NCI-H446 (cell line): ENCODE data around the gene CD276.
A peak's percentile ranks its signal among the peaks of the same experiment; 100 is the strongest.

Experiments
- DNase-seq, 2 experiments: peaks; one replicate each; lab custom pipeline; 2025; lab: John Stamatoyannopoulos, UW

CD276 gene

GRCh38 chr15:73747847-73748590, 63.8 kb downstream of the CD276 start:
- no peak for DNase-seq

DNA sequence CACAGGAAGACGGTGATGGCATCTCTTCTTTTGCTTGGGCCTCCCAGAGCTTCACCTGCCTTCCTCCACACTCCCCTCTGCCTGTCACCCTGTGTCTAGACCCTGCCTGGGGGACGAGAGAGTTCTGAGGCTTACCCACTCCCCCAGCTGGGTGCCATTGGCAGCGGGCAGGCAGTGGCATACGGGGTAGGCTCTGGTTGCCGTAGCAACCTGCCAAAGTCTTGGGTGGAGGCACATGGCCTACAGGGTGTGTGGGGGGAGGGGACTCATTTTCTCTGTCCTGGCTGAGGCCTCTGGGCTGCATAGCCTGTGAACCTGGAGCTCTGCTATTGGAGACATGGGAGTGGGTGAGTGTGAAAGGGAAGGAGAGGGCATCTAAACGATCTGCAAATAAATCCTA, 64.5 kb downstream of the CD276 start:
- peak in 1 of 2 experiments; percentile 17 for DNase-seq

DNA sequence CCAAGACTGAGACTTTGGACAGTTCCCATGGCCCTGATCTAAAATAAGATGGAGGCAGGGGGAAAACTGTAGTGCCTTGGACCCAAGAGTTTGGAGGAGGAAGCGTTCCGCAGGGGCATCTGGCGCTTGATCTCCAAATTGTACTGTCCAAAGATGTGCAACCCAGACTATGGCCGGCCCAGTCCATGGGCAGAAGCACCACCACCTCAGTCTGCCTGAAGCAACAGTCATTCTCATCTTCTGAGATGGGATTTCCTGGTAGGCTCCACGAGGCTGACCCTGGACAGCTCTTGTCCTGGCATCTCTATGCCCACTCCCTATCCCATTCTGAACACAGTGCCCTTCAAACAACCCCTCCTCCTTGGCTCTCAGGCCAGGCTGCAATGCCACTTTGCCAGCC, 65.3 kb downstream of the CD276 start:
- DNase-seq: no peak

- no peak for DNase-seq
Observed at GRCh38 chr15:73749971-73750370, 65.8 kb downstream of the CD276 start.

DNA sequence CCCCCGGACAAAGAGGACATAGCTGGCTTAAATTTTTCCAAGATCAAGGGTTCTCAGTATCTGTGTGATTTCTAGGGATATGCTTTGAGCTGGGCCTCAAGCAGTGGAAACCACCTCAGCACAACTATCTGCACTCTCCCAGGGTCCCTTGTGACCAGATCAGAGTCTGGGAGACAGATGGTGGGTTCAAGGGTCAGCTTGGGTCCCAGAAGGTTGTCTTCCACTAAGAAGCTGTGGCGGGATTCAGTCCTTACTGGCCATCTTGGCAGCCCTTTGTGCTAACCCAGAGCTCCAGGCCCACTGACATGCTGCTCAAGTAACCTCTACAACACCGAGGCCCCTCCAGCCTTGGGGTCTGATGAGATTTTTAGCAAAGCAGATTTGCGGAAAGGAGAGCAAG, 66.3 kb downstream of the CD276 start:
- DNase-seq: no peak

DNA sequence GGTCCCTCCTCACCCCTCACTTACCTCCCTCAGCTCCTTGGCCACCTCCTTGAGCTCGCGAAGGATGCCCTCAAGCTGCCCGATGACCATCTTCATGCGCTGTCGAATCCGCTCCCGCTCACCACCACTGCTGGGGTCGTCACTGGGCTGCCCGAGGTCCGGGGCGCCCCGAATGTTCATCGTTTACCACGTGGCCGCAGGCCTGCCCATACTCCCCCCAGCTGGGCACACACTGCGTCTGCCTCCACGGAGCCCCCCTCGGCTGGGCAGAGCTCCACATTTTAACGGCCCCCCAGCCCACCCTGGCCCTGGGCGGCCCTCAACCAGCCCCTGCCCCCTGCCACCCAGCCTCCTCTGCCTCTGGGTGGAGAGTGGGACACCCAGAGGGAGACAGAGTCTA, 66.8 kb downstream of the CD276 start:
- DNase-seq: no peak

GRCh38 chr15:73751511-73751898, 67.3 kb downstream of the CD276 start:
- no peak for DNase-seq

DNA sequence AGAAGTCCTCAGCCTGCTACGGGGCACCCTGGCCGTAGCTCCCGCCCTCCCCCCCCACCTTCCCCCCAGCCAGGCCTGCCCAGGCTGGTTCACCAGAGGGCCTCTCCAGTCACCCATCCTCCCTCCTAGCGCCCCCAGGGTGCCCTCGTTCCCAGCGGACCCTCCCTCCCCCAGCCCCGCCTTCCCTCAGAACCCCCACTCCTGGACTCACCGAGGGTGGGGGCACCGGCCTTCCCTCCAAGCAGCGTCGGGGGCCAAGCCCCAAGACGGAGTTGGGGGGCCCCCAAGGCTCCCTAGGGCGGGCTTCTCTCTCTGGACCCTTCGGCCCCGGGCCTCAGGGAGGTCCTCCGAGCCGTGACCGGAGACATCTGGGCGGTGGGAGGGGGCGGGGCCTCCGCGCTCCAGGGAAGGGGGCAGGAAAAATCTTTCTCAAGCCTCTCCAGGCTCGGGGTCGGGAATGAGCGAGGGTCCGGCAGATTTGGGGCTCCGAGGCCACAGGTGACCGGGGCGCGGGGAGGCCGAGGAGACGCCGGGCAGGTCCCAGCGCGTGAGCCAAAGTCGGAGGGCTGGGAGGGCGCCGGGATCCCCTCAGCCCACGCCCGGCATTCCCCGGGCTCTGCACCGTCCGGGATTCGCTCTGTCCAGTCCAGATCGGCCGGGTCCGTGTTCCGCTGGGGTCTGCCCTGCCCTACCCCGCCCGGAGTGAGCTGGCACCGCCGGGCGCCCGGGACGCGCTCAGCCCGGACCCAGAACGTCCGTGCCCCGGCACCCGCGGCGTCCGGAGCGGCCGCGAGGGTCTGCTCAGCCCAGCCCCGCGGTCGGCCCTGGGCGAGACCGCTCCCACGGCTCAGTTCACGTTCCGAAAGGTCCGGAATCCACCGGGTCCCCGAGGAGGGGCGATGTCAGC, 68.0 kb downstream of the CD276 start:
- DNase-seq: no peak

DNA sequence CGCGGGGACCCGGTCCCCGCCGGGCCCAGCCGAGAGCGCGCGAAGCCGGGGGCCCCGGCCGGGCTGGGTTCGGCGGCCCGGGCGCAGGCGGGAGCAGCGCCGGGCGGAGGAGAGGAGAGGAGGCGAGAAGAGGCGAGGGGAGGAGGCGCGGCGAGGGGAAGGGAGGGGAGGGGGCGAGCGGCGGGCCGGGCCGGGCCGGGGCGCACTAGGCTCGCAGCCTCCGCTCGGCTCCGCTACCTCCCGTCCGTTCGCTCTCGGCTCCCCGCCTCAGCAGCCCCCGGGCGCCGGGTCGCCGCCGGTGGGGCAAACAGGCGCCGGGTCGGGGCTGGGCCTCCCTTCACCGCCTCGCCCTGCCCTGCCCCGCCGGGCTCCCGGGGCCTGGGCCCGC, 68.6 kb downstream of the CD276 start:
- DNase-seq: no peak

- peak in 1 of 2 experiments; percentile 7 for DNase-seq
Observed at GRCh38 chr15:73753250-73754130, 69.3 kb downstream of the CD276 start, which contains the start of gene INSYN1. Gene INSYN1 (minus strand): TSS chr15:73753351. CDS start chr15:73751130, 2,221 bp downstream.

DNA sequence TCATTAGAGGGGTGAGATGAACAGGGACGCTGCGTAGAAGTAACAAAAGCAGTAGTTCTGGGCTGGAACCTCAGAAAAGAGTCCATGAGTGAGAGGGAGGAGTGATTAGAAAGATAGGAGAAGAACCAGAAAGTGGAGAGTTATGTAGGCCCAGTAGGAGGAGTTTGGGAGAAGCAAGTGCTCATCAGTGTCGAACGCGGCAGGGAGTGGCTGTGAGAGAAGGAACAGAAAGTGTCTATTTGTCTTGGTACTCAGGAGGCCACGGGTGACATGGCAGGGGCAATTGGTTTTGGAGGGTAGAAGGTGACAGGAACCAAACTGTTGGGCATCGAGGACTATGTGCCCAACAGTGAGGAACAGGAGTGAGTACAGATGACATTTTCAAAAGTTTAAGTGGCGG, 70.3 kb downstream of the CD276 start:
- DNase-seq: no peak

DNA sequence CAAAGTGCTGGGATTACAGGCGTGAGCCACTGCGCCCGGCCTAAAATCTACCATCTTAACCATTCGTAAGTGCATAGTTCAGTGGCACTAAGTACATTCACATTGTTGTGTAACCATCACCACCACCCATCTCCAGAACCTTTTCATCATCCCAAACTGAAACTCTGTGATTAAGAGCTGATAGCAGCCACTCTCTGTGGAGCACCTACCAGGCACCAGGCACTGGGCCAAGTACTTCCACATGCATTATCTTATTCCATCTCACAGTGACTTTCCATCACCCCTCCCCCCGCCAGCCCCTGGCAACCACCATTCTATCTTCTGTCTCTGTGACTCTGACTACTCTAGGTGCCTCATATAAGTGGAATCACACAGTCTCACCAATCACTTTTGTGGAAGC, 71.3 kb downstream of the CD276 start:
- no peak for DNase-seq

DNA sequence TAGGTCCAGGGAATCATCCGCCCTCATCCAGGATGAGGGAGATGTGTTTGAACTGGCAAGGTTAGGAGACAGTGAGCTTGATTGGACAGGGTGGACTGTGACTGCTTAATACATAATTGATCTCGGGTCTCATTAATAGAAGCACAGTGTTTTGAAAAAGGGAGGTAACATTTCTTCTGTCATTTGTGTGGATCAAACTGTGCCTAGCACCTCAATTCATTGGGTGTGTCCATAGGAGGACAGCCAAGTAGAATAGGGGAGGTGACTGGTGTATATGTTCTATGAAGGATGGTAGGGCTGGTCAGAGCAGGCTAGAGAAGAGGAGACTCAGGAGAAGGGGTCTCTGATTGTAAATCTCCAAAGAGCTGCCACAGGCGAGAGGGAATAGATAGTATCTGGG, 71.8 kb downstream of the CD276 start:
- DNase-seq: no peak

DNA sequence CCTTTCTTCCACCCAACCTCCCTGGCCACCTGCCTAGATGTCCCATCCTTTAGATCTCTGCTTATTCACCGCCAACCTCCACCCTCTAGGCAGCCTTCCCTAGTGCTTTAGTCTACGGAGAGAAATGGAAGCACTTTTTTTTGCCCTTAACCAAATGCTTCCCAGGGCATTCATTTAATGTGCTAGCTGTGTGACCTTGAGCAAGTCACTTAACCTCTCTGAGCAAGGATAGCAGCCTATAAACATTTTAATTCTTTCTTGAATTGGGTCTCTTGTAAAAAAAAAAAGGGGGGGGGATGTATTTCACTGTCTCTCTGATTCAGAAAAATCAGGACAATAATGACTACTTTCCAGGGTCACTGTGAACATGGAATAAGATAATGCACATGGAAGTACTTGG, 72.2 kb downstream of the CD276 start:
- DNase-seq: no peak

DNA sequence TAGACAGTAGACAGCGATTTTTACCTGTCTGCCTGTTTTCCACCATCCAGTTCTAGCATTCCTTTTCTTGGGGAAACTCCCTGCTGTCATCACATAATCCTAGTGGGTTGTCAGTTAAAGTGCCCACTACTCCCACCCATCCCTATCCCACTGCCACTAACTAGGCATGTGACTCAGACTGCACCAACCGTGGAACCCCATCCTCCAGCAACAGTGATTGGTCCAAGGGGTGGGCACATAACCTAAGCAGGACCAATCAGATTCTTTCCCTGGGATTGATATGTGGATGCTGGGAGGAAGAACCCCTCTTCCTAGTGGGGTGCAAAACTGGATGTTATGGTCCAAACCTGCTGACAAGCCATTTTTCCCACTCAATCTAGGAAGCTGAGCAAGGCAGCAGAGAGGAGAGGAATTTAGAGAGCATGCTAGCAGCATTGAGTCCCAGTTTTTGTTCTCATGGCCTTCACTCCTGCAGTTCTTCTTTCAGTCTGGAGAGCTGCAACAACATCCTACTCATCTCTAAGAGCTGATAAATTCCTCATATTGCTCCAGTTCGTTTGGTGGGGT, 72.8 kb downstream of the CD276 start:
- no peak for DNase-seq

- DNase-seq: no peak
Observed at GRCh38 chr15:73757571-73757970, 73.4 kb downstream of the CD276 start.

DNA sequence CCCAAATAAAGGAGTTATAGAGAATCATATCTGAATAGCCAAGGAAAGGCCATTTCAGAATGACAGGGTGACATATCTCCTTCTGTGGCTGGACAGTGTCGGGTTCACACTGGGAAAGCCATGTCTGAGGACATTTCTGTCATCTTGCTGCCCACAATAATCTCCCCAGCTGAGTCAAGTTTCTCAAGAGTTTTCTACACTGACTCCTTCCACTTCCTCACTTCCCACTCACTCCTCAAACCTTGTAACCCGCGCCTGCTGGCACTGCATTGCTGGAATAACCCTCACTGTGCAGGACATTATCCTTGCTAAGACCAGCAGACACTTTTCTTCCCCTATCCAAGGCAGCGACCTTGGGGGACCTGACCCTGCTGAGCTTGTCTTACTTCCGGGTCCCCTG, 74.3 kb downstream of the CD276 start:
- no peak for DNase-seq

- DNase-seq: no peak
Observed at GRCh38 chr15:73760330-73761329, 76.4 kb downstream of the CD276 start.

GRCh38 chr15:73763931-73764330, 79.7 kb downstream of the CD276 start:
- no peak for DNase-seq
